Astrocyte (in vitro differentiated cells and primary cell): Measurements from ENCODE around the gene FAM168A. TPM values are rescaled to one million over a fixed set of nuclear protein-coding genes. Genes with fewer than 3 reads are reported as not detected.

ENCODE experiments used
- DNase-seq: peaks from one replicate; pipeline ENCODE4 v3.0.0-alpha.2; 2010; ENCODE audit warnings: low read depth
- FAIRE-seq: peaks from 2 replicates; lab custom pipeline; 2011; peaks lifted over from hg19 to GRCh38; lab: Jason Lieb, UNC
- H2AFZ ChIP-seq: 2 replicates; pipeline ENCODE4 v1.6.0; 2012; ENCODE audit warnings: low read depth, low read length, inconsistent platforms
- H3K27ac ChIP-seq: 2 replicates; pipeline ENCODE4 v1.5.1; 2011; ENCODE audit warnings: low read depth, low read length, inconsistent platforms
- H3K27me3 ChIP-seq: 2 replicates; pipeline ENCODE4 v1.6.0; 2011; ENCODE audit warnings: low read length, inconsistent platforms; ENCODE audit not compliant: insufficient read depth
- H3K36me3 ChIP-seq: 2 replicates; pipeline ENCODE4 v1.5.1; 2011; ENCODE audit warnings: low read length, inconsistent platforms; ENCODE audit not compliant: insufficient read depth
- H3K4me1 ChIP-seq: 2 replicates; pipeline ENCODE4 v1.5.1; 2011; ENCODE audit warnings: low read length, inconsistent platforms; ENCODE audit not compliant: insufficient read depth
- H3K4me2 ChIP-seq: 2 replicates; pipeline ENCODE4 v1.6.0; 2012; ENCODE audit warnings: low read length, inconsistent platforms
- H3K4me3 ChIP-seq: 2 replicates; pipeline ENCODE4 v1.5.1; 2011; ENCODE audit warnings: low read depth, mild to moderate bottlenecking, low read length, inconsistent platforms; ENCODE audit not compliant: insufficient read depth
- H3K79me2 ChIP-seq: 2 replicates; pipeline ENCODE4 v1.6.0; 2012; ENCODE audit warnings: mild to moderate bottlenecking, low read length, inconsistent platforms; ENCODE audit not compliant: insufficient read depth
- H3K9ac ChIP-seq: 2 replicates; pipeline ENCODE4 v1.6.0; 2012; ENCODE audit warnings: mild to moderate bottlenecking, low read length, inconsistent platforms
- H3K9me3 ChIP-seq: 2 replicates; pipeline ENCODE4 v1.5.1; 2012; ENCODE audit warnings: low read depth, mild to moderate bottlenecking, low read length, inconsistent platforms; ENCODE audit not compliant: insufficient read depth
- H4K20me1 ChIP-seq: 2 replicates; pipeline ENCODE4 v1.6.0; 2012; ENCODE audit warnings: low read length, inconsistent platforms; ENCODE audit not compliant: insufficient read depth
- H3K27ac Mint-ChIP-seq: one replicate; pipeline ENCODE4 v1.8.0; 2021; ENCODE audit warnings: mild to moderate bottlenecking, mixed read lengths; ENCODE audit not compliant: unreplicated experiment
- H3K27me3 Mint-ChIP-seq: one replicate; pipeline ENCODE4 v1.8.0; 2021; ENCODE audit warnings: low read depth, mixed read lengths; ENCODE audit not compliant: unreplicated experiment
- H3K36me3 Mint-ChIP-seq: one replicate; pipeline ENCODE4 v1.8.0; 2021; ENCODE audit warnings: low read depth, mixed read lengths; ENCODE audit not compliant: unreplicated experiment
- H3K4me1 Mint-ChIP-seq: one replicate; pipeline ENCODE4 v1.8.0; 2021; ENCODE audit warnings: low read depth, mixed read lengths; ENCODE audit not compliant: unreplicated experiment
- H3K4me3 Mint-ChIP-seq: one replicate; pipeline ENCODE4 v1.8.0; 2021; ENCODE audit warnings: mild to moderate bottlenecking, moderate library complexity, mixed read lengths; ENCODE audit not compliant: unreplicated experiment
- H3K9me3 Mint-ChIP-seq: one replicate; pipeline ENCODE4 v1.8.0; 2021; ENCODE audit warnings: mild to moderate bottlenecking, mixed read lengths; ENCODE audit not compliant: unreplicated experiment
- CTCF ChIP-seq: IDR thresholded peaks from 2 replicates; pipeline ENCODE4 v1.5.1; 2011; ENCODE audit warnings: low read depth, mild to moderate bottlenecking, inconsistent platforms, low read length, moderate library complexity; ENCODE audit not compliant: insufficient read depth
- EZH2 ChIP-seq: IDR thresholded peaks from 2 replicates; pipeline ENCODE4 v1.6.1; 2012; ENCODE audit warnings: mild to moderate bottlenecking, low read length, inconsistent platforms; ENCODE audit not compliant: insufficient read depth
- total RNA-seq: library from RNA; stranded (reverse); gene quantifications from 2 replicates; pipeline ENCODE4 v1.2.1, GENCODE V29; 2021

Gene FAM168A
- total RNA-seq, 1 donor from 2014 or later = 44.8 TPM

- H3K36me3 ChIP-seq = no peaks in the 10 kb centered on the region
- no peak overlapping the region for H3K9ac ChIP-seq
- H3K4me3 ChIP-seq = no peak overlapping the region
- H3K4me1 ChIP-seq = no peaks in the 10 kb centered on the region
- no peaks in the 10 kb centered on the region for H3K27me3 ChIP-seq
- no peak overlapping the region for H2AFZ ChIP-seq
- Mint-ChIP-seq H3K9me3 (peaks cover 4% of the 10 kb centered on the region), H3K4me3 (no peak overlapping the region), H3K27ac (no peak overlapping the region), H3K36me3 (peaks cover 19% of the 10 kb centered on the region), H3K4me1 (peaks cover 2% of the 10 kb centered on the region), H3K27me3 (no peaks in the 10 kb centered on the region)
- H3K9me3 ChIP-seq = no peaks in the 10 kb centered on the region
- no peak overlapping the region for H3K4me2 ChIP-seq
- FAIRE-seq (no peak), DNase-seq (no peak)
- TF ChIP-seq CTCF = no peak
- peaks cover 43% of the 10 kb centered on the region for H3K79me2 ChIP-seq
- no peak overlapping the region for H3K27ac ChIP-seq
- H4K20me1 ChIP-seq = peaks cover 58% of the 10 kb centered on the region
Observed at GRCh38 chr11:73579641-73580434, 18.1 kb downstream of the FAM168A start.

- H3K27me3 Mint-ChIP-seq = no peaks in the 10 kb centered on the region
- FAIRE-seq (no peak), DNase-seq (no peak)
- Histone ChIP-seq H3K4me2 (no peak overlapping the region), H3K36me3 (no peaks in the 10 kb centered on the region), H2AFZ (no peak overlapping the region), H3K4me1 (no peaks in the 10 kb centered on the region), H4K20me1 (peaks cover 56% of the 10 kb centered on the region), H3K27ac (no peak overlapping the region), H3K79me2 (peaks cover 42% of the 10 kb centered on the region), H3K9me3 (no peaks in the 10 kb centered on the region), H3K9ac (no peak overlapping the region), H3K4me3 (no peak overlapping the region), H3K27me3 (no peaks in the 10 kb centered on the region)
- peaks cover 4% of the 10 kb centered on the region for H3K9me3 Mint-ChIP-seq
- H3K4me1 Mint-ChIP-seq = peaks cover 2% of the 10 kb centered on the region
- no peak for TF ChIP-seq CTCF
- TF ChIP-seq EZH2 = no peak
- no peak overlapping the region for H3K27ac Mint-ChIP-seq
- no peak overlapping the region for H3K4me3 Mint-ChIP-seq
- H3K36me3 Mint-ChIP-seq = peaks cover 20% of the 10 kb centered on the region
Observed at GRCh38 chr11:73578592-73579185, 19.2 kb downstream of the FAM168A start.

- no peak overlapping the region for H3K9ac ChIP-seq
- H3K4me1 ChIP-seq = no peaks in the 10 kb centered on the region
- Mint-ChIP-seq H3K36me3 (peaks cover 19% of the 10 kb centered on the region), H3K4me3 (no peak overlapping the region), H3K4me1 (peaks cover 2% of the 10 kb centered on the region), H3K9me3 (peaks cover 4% of the 10 kb centered on the region), H3K27ac (no peak overlapping the region), H3K27me3 (no peaks in the 10 kb centered on the region)
- H2AFZ ChIP-seq = no peak overlapping the region
- no peak overlapping the region for H3K4me2 ChIP-seq
- no peaks in the 10 kb centered on the region for H3K27me3 ChIP-seq
- peaks cover 42% of the 10 kb centered on the region for H3K79me2 ChIP-seq
- no peak overlapping the region for H3K4me3 ChIP-seq
- FAIRE-seq (no peak), DNase-seq (peak; percentile 32)
- no peak overlapping the region for H3K27ac ChIP-seq
- peaks cover 3% of the 10 kb centered on the region for H3K9me3 ChIP-seq
- no peaks in the 10 kb centered on the region for H3K36me3 ChIP-seq
- no peak for TF ChIP-seq CTCF
- TF ChIP-seq EZH2 = no peak
- H4K20me1 ChIP-seq = peaks cover 51% of the 10 kb centered on the region
Observed at GRCh38 chr11:73577496-73577917, 20.4 kb downstream of the FAM168A start.
